H1 (cell line): ENCODE measurements around the gene CDH11. TPM values are rescaled to one million over a fixed set of nuclear protein-coding genes. Genes with fewer than 3 reads are reported as not detected.

Source experiments
- BCL11A ChIP-seq, 2 experiments: IDR thresholded peaks; one replicate each; pipeline ENCODE4 v1.6.1; 2011; ENCODE audit warnings: low read depth in 2 of 2, low read length in 2 of 2, mild to moderate bottlenecking in 2 of 2
- CEBPB ChIP-seq: IDR thresholded peaks from 2 replicates; pipeline ENCODE4 v1.6.1; 2012; ENCODE audit warnings: low read depth, low read length
- CREB1 ChIP-seq: IDR thresholded peaks from 2 replicates; pipeline ENCODE4 v1.6.1; 2012; ENCODE audit warnings: inconsistent platforms
- EZH2 ChIP-seq: fragments of 200-600 bp; sonication (generic); IDR thresholded peaks from 2 replicates; pipeline ENCODE4 v1.7.1; 2012; ENCODE audit warnings: low read depth, mild to moderate bottlenecking, moderate library complexity, low read length, inconsistent platforms; ENCODE audit not compliant: severe bottlenecking
- GABPA ChIP-seq: IDR thresholded peaks from 2 replicates; pipeline ENCODE4 v1.6.1; 2011; ENCODE audit warnings: mild to moderate bottlenecking, low read length, moderate library complexity, borderline replicate concordance; ENCODE audit not compliant: insufficient read depth
- GTF2F1 ChIP-seq: IDR thresholded peaks from 2 replicates; pipeline ENCODE4 v1.6.1; 2012; ENCODE audit warnings: low read depth, low read length, improper control_type of control experiment, borderline replicate concordance
- NRF1 ChIP-seq: IDR thresholded peaks from 2 replicates; pipeline ENCODE4 v1.6.1; 2011; ENCODE audit warnings: mild to moderate bottlenecking, low read depth, low read length, improper control_type of control experiment
- POU5F1 ChIP-seq: IDR thresholded peaks from 2 replicates; pipeline ENCODE4 v1.6.1; 2011; ENCODE audit warnings: low read depth, mild to moderate bottlenecking, low read length, moderate library complexity
- SIX5 ChIP-seq: IDR thresholded peaks from 2 replicates; pipeline ENCODE4 v1.6.1; 2011; ENCODE audit warnings: mild to moderate bottlenecking, low read depth, low read length
- polyA plus RNA-seq, 7 experiments: library from polyadenylated mRNA; depleted of rRNA in 3 of 7; stranded (reverse) in 5 of 7; unstranded in 2 of 7; fragments of >200 nt in 5 of 7; fragments of 200-250 nt in 2 of 7; gene quantifications; 1 replicate in 5 of 7; 2 replicates in 1 of 7; 4 replicates in 1 of 7; pipeline versions ENCODE4 v1.2.1 to v1.2.3, GENCODE V29; 2011 to 2013; ENCODE audit warnings: missing spikeins in 2 of 7, mixed read lengths in 2 of 7
- total RNA-seq: library from RNA; stranded (reverse); fragmentation: NEBNext Ultra II Directional; extraction: Animal tissue kit (Norgen Biotek cat#: 25700); gene quantifications from 2 replicates; pipeline ENCODE4 v1.2.1, GENCODE V29; 2021

The CDH11 gene
- total and polyA plus RNA-seq, 2 of the 8 experiments (the other 6 are each of a cell fraction or from before 2014, with no cell fraction given), result 3.3 to 8.4 TPM

DNA sequence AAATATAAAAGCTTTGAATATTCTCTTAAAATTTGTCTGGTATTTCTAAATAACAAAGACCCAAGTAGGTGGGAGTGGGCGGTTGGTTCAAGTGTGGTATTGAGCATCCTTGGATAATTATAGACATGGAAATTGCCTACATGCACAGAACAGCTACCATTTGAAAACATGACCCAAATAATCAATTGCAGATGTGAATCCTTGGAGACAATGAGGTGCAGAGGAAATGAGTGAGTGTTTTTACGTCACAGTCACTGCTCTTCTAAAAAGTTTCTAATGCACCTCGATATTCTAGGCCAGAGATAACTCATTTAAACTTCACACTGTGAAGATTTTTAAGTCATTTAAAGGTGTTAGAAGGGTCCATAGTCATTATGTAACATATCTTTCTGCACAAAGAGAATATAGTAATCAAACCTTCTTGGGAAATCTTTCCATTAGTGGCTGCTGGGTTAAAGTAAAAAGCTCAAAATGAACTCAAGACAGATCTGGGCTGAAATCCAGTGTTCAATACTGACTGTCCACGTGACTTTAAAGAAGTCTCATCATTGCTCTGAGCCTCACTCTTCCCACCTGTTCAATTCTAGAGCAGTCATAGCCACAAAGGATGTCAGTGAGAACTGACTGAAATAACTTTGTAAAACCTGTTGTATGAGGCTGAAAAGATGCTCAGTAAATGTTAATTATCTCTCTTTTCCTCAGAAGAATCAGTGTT is 144.5 kb downstream of the CDH11 start (continued):
- TF ChIP-seq NRF1 (no peak), POU5F1 (no peak), GABPA (no peak), CEBPB (no peak), GTF2F1 (no peak), BCL11A (IDR thresholded peaks at IDR 0.05; ENCODE audit: low read depth in 2 of 2, low read length in 2 of 2) (no peak), EZH2 (no peak), SIX5 (no peak), CREB1 (no peak)
